C4-2B (cell line): Measurements from ENCODE around the gene DENND1A.

Experiments used
- ZFX ChIP-seq: fragments of 450-650 bp; IDR thresholded peaks from 2 replicates; pipeline ENCODE4 v1.6.1; 2017
- TF ChIP-seq, protein P1 (sequence below): fragments of 450-650 bp; conservative IDR thresholded peaks from 2 replicates; pipeline ENCODE4 v1.5.1; 2017; ENCODE audit warnings: mild to moderate bottlenecking

GRCh38 chr9:123713282-123713681, 216.6 kb downstream of the DENND1A start:
- TF ChIP-seq, protein P1, sequence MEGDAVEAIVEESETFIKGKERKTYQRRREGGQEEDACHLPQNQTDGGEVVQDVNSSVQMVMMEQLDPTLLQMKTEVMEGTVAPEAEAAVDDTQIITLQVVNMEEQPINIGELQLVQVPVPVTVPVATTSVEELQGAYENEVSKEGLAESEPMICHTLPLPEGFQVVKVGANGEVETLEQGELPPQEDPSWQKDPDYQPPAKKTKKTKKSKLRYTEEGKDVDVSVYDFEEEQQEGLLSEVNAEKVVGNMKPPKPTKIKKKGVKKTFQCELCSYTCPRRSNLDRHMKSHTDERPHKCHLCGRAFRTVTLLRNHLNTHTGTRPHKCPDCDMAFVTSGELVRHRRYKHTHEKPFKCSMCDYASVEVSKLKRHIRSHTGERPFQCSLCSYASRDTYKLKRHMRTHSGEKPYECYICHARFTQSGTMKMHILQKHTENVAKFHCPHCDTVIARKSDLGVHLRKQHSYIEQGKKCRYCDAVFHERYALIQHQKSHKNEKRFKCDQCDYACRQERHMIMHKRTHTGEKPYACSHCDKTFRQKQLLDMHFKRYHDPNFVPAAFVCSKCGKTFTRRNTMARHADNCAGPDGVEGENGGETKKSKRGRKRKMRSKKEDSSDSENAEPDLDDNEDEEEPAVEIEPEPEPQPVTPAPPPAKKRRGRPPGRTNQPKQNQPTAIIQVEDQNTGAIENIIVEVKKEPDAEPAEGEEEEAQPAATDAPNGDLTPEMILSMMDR, result no peak
- TF ChIP-seq ZFX, result no peak
